GM21737 (cell line): ENCODE results near the gene PCDHA5.

ENCODE experiments used
- ATAC-seq: cut with Tn5 transposase; IDR thresholded peaks from one replicate; pipeline ENCODE4 v1.9.1; 2021; ENCODE audit warnings: mild to moderate bottlenecking, moderate library complexity; ENCODE audit not compliant: unreplicated experiment

PCDHA5 gene

GRCh38 chr5:140857987-140858240 is 36.5 kb downstream of the PCDHA5 start:
- ATAC-seq: no peak

- ATAC-seq: no peak
Measured at GRCh38 chr5:140862441-140863295, 41.3 kb downstream of the PCDHA5 start.

GRCh38 chr5:140868721-140869554 is 47.5 kb downstream of the PCDHA5 start, which contains the start of gene PCDHA11:
Gene PCDHA11, plus strand, starts transcription at chr5:140868957. Its CDS starts 147 bp downstream, at chr5:140869104.
- no peak for ATAC-seq

GRCh38 chr5:140869555-140869886 is 48.1 kb downstream of the PCDHA5 start:
- no peak for ATAC-seq

- ATAC-seq: no peak
Measured at GRCh38 chr5:140870221-140871201, 49.1 kb downstream of the PCDHA5 start.
